HFFc6 (cell line): ENCODE results near the gene TTC7B. TPM values are rescaled to one million over a fixed set of nuclear protein-coding genes. Genes with fewer than 3 reads are reported as not detected.

ENCODE experiments used
- DNase-seq: peaks from one replicate; pipeline ENCODE4 v3.0.0-alpha.2; 2018
- H3K27ac Mint-ChIP-seq: 2 replicates; pipeline ENCODE4 v1.8.0; 2020; ENCODE audit warnings: mild to moderate bottlenecking, mixed read lengths
- H3K27me3 Mint-ChIP-seq: 2 replicates; pipeline ENCODE4 v1.8.0; 2021; ENCODE audit warnings: mild to moderate bottlenecking, moderate library complexity, mixed read lengths; ENCODE audit not compliant: insufficient read depth
- H3K36me3 Mint-ChIP-seq: 2 replicates; pipeline ENCODE4 v1.8.0; 2021; ENCODE audit warnings: low read depth, mixed read lengths
- H3K4me1 Mint-ChIP-seq: 2 replicates; pipeline ENCODE4 v1.8.0; 2020; ENCODE audit warnings: low read depth, mixed read lengths
- H3K4me3 Mint-ChIP-seq: 2 replicates; pipeline ENCODE4 v1.8.0; 2020; ENCODE audit warnings: mild to moderate bottlenecking, moderate library complexity, mixed read lengths
- H3K9me3 Mint-ChIP-seq: 2 replicates; pipeline ENCODE4 v1.8.0; 2020; ENCODE audit warnings: mild to moderate bottlenecking, mixed read lengths
- total RNA-seq, 6 experiments: library from RNA; stranded (reverse); fragmentation: NEBNext Ultra II Directional; extraction: Animal tissue kit (Norgen Biotek cat#: 25700); gene quantifications; 2 replicates in 1 of 6; 3 replicates in 5 of 6; pipeline ENCODE4 v1.2.3, GENCODE V29; 2021
- TF ChIP-seq, protein P1 (sequence below): fragments of 200-600 bp; sonication (generic); IDR thresholded peaks from 2 replicates; pipeline ENCODE4 v1.5.0; 2021; ENCODE audit warnings: antibody characterized with exemption, mild to moderate bottlenecking

The TTC7B gene
- total RNA-seq, 6 experiments from 2014 or later: 34.6 to 46.9 (median 40.9) TPM

DNA sequence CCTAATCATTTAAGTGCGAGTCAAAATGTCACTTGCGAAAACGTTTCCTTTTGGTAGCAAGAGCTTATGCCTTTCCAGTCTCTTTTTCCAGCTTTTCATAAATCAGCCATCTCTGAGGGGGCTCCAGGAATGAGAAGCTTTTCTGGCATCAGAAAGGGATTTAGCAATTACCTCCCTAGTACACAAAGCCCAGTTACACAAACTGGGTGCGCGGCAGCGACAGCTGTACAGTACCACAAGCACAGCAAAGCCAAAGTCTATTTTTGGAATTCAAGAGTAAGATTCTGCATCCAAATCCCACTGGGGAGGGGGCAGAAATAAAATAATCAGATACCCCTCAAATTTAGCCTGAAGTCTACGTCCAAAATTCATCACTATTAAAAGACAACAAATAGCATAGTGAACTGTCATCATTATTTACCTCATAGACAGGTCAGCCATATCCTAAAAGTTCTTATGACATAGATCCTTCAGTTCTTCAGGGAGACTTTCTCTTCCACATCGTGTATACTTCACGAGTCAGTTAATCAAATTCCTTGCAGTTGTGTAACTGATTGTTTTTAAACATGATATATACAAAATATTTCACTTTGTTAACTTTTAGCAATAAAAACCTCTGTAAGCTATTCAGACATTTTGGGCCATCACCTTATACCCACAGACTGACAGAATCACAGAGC, 150.8 kb downstream of the TTC7B start:
- Mint-ChIP-seq H3K27me3 (peaks cover 3% of the 10 kb centered on the region), H3K4me3 (no peak overlapping the region), H3K36me3 (peaks cover 12% of the 10 kb centered on the region; the same call in 1 of the 2 replicates), H3K27ac (no peak overlapping the region), H3K4me1 (no peaks in the 10 kb centered on the region), H3K9me3 (no peaks in the 10 kb centered on the region)
- TF ChIP-seq, protein P1, sequence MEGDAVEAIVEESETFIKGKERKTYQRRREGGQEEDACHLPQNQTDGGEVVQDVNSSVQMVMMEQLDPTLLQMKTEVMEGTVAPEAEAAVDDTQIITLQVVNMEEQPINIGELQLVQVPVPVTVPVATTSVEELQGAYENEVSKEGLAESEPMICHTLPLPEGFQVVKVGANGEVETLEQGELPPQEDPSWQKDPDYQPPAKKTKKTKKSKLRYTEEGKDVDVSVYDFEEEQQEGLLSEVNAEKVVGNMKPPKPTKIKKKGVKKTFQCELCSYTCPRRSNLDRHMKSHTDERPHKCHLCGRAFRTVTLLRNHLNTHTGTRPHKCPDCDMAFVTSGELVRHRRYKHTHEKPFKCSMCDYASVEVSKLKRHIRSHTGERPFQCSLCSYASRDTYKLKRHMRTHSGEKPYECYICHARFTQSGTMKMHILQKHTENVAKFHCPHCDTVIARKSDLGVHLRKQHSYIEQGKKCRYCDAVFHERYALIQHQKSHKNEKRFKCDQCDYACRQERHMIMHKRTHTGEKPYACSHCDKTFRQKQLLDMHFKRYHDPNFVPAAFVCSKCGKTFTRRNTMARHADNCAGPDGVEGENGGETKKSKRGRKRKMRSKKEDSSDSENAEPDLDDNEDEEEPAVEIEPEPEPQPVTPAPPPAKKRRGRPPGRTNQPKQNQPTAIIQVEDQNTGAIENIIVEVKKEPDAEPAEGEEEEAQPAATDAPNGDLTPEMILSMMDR: no peak
- DNase-seq: no peak

DNA sequence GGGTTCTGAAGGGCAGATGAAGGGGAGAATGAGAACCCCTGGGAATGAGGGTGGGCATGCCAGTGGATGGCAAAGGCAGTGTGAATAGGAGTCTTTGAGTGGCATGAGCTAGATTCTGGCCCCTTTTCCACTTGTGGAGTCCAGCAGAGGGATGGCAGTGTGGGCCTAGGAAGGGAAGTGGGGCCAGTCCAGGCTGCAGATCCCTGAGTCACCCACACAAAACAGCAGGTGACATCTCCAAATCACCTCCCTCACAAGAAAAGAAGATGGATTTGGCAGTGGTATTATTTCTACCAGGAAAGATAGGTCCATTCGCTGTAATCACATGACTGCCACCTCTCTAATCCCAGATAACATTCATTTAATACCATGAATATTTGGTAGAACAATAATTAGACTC, 151.3 kb downstream of the TTC7B start:
- Mint-ChIP-seq H3K4me1 (no peaks in the 10 kb centered on the region), H3K4me3 (no peak overlapping the region), H3K27me3 (peaks cover 3% of the 10 kb centered on the region), H3K36me3 (peaks cover 8% of the 10 kb centered on the region; the same call in 1 of the 2 replicates), H3K27ac (no peak overlapping the region), H3K9me3 (no peaks in the 10 kb centered on the region)
- no peak for DNase-seq
- TF ChIP-seq, protein P1: no peak

DNA sequence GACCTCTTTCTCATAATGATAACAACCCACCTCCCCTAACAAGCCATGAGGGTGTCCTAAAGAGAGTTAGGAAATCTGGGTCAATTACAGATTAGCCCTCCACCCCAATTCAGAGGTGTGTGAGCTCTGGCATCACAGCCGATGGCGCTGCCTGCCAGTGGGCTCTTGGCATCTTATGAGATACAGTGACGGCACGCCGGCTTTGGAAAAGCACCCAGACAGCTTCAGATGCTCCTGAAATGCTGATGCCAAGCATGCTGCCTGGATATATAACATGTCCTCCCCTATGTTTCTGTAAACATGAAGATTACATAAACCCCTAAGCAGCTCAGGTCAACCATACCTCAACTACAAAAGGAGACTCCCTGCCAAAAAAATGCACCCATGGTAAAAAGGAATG, 152.6 kb downstream of the TTC7B start:
- TF ChIP-seq, protein P1: no peak
- H3K9me3 Mint-ChIP-seq: no peaks in the 10 kb centered on the region
- H3K27me3 Mint-ChIP-seq: peaks cover 3% of the 10 kb centered on the region
- DNase-seq: no peak
- peaks cover 4% of the 10 kb centered on the region; the same call in 1 of the 2 replicates for H3K36me3 Mint-ChIP-seq
- H3K4me3 Mint-ChIP-seq: no peak overlapping the region
- H3K4me1 Mint-ChIP-seq: peaks cover 9% of the 10 kb centered on the region
- no peak overlapping the region for H3K27ac Mint-ChIP-seq

DNA sequence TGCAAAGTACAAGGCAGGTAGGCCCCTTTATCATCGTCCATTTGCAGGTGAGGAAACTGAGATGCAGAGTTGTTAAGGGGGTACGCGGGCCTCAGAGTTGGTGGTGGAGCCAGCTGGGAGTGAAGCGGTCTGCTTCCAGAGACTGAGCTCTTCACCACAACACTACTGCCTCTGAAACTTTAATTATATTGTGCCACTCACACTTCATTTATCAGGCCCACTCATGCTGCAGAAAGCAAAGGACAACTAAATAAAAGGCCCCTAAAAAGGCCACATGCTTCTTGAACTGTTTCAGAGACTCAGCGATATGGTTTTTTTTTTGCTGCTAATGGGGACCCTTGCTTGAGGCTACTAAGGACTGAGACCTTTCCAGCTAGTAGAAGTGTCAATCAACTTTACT, 153.1 kb downstream of the TTC7B start:
- no peak for DNase-seq
- Mint-ChIP-seq H3K4me3 (no peak overlapping the region), H3K27ac (no peak overlapping the region), H3K36me3 (peaks cover 4% of the 10 kb centered on the region; the same call in 1 of the 2 replicates), H3K9me3 (no peaks in the 10 kb centered on the region), H3K4me1 (peaks cover 14% of the 10 kb centered on the region), H3K27me3 (peaks cover 3% of the 10 kb centered on the region)
- TF ChIP-seq, protein P1: no peak

DNA sequence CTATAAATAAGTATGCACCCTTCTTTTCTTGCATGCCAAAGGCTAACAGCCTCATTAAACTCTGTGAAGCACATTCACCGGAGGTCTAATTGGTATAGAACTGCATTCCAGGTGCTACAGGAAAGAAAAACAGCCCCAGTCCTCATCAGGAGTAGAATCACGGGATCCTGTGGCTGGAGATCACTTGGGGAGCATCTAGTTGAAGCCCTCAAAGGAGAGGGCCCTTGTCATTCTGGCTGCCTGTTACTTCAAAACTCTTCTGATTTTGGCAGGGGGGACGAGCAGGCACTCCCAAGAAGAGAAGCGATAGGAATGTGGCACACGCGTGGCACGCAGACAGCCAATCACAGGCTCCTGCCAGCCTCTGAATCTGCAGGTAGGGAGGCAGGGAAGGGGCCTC, 154.4 kb downstream of the TTC7B start:
- H3K36me3 Mint-ChIP-seq: peaks cover 1% of the 10 kb centered on the region; the same call in 1 of the 2 replicates

More for the DNA sequence above, 154.4 kb downstream of the TTC7B start:
- Mint-ChIP-seq H3K27ac (no peak overlapping the region), H3K9me3 (no peaks in the 10 kb centered on the region), H3K4me1 (peaks cover 16% of the 10 kb centered on the region), H3K27me3 (peaks cover 3% of the 10 kb centered on the region), H3K4me3 (no peak overlapping the region)
- DNase-seq: no peak
- TF ChIP-seq, protein P1: no peak
